NK-92 (cell line): ENCODE data around the gene TES.
"Not testable (repeated sequence)": the region's sequence is repeated elsewhere in the genome, so short reads cannot be mapped to it uniquely, and the experiment has no call there.

Source experiments
- DNase-seq: peaks from one replicate; lab custom pipeline; 2025; ENCODE audit not compliant: unreplicated experiment; lab: John Stamatoyannopoulos, UW

The TES gene

GRCh38 chr7:116242178-116242577, 31.8 kb downstream of the TES start:
- no peak for DNase-seq

- DNase-seq, result no peak
Measured at GRCh38 chr7:116242759-116243158, 32.4 kb downstream of the TES start.

GRCh38 chr7:116244803-116245202, 34.5 kb downstream of the TES start:
- not testable (repeated sequence) for DNase-seq

GRCh38 chr7:116246357-116246756, 36.0 kb downstream of the TES start:
- no peak for DNase-seq

GRCh38 chr7:116249969-116250553, 39.7 kb downstream of the TES start:
- no peak for DNase-seq

GRCh38 chr7:116251675-116252074, 41.3 kb downstream of the TES start:
- DNase-seq, result no peak

GRCh38 chr7:116252249-116252648, 41.9 kb downstream of the TES start:
- no peak for DNase-seq

- DNase-seq, result no peak
Measured at GRCh38 chr7:116257156-116257555, 46.8 kb downstream of the TES start.

- no peak for DNase-seq
Measured at GRCh38 chr7:116258734-116259133, 48.4 kb downstream of the TES start.

GRCh38 chr7:116259156-116259870, 49.0 kb downstream of the TES start:
- DNase-seq, result no peak

- DNase-seq, result no peak
Measured at GRCh38 chr7:116259871-116260440, 49.6 kb downstream of the TES start.

GRCh38 chr7:116261904-116262303, 51.6 kb downstream of the TES start:
- no peak for DNase-seq

- no peak for DNase-seq
Measured at GRCh38 chr7:116265881-116266280, 55.5 kb downstream of the TES start.

GRCh38 chr7:116269466-116269865, 59.1 kb downstream of the TES start:
- DNase-seq, result no peak

GRCh38 chr7:116271161-116271913, 61.0 kb downstream of the TES start:
- DNase-seq, result no peak

GRCh38 chr7:116271963-116272886, 61.9 kb downstream of the TES start:
- DNase-seq, result no peak

GRCh38 chr7:116273283-116273917, 63.1 kb downstream of the TES start:
- DNase-seq, result no peak

GRCh38 chr7:116273918-116274301, 63.6 kb downstream of the TES start:
- no peak for DNase-seq

GRCh38 chr7:116277070-116277469, 66.7 kb downstream of the TES start:
- no peak for DNase-seq

GRCh38 chr7:116279217-116279616, 68.9 kb downstream of the TES start:
- DNase-seq, result no peak
